HCT116 (cell line): Measurements from ENCODE around the gene SCN8A. TPM values are rescaled to one million over a fixed set of nuclear protein-coding genes. Genes with fewer than 3 reads are reported as not detected.

Experiments
- ATAC-seq: fragments of 200-7000 bp; cut with Tn5 transposase; 2 replicates; pipeline ENCODE4 v1.9.1; 2020; ENCODE audit warnings: mild to moderate bottlenecking, moderate library complexity
- BruUV-seq: library from RNA; stranded (reverse); fragments of 400-500 nt; replicated peaks from 2 replicates; lab custom pipeline; 2021; lab: Mats Ljungman, UMichigan
- CTCF ChIA-PET: fragments of 300-600 bp; sonication (Branson Sonifier 250); formaldehyde crosslinking; loops from one replicate; lab custom pipeline; 2021; ENCODE audit warnings: antibody characterized with exemption; lab: Charles Lee
- POLR2A ChIA-PET: fragments of 300-600, 350-600 bp; sonication (Branson Sonifier 250); formaldehyde crosslinking; loops from one replicate; lab custom pipeline; 2021; ENCODE audit warnings: antibody characterized with exemption; lab: Charles Lee
- RAD21 ChIA-PET, 2 experiments: fragments of 300-600 bp; sonication (Branson Sonifier 250); formaldehyde crosslinking; loops; one replicate each; lab custom pipeline; 2023; ENCODE audit warnings: low total read pairs in 2 of 2; ENCODE audit not compliant: uncharacterized antibody in 2 of 2, unreplicated experiment in 2 of 2, low non-redundant PET in 1 of 2; lab: Charles Lee
- DNase-seq: peaks from one replicate; pipeline ENCODE4 v3.0.0-alpha.2; 2010; ENCODE audit warnings: low read depth, low spot score
- H2AFZ ChIP-seq: fragments of 200-600 bp; shearing (Covaris generic), sonication (generic); 2 replicates; pipeline ENCODE4 v1.6.1; 2017; ENCODE audit warnings: low read depth, mixed run types, mixed read lengths, antibody characterized with exemption, low read length; ENCODE audit not compliant: poor library complexity, severe bottlenecking
- H3K27ac ChIP-seq: 2 replicates; pipeline ENCODE4 v1.5.1; 2012; ENCODE audit warnings: low read depth, low read length
- H3K27me3 ChIP-seq: fragments of 200-600 bp; sonication (generic); 2 replicates; pipeline ENCODE4 v1.6.1; 2016; ENCODE audit warnings: mixed run types, low read length, mixed read lengths; ENCODE audit not compliant: insufficient read depth
- H3K36me3 ChIP-seq, 2 experiments: fragments of 200-500 bp in 1 of 2; fragments of 200-600 bp in 1 of 2; sonication (Bioruptor generic) in 1 of 2; sonication (generic) in 1 of 2; 2 replicates each; pipeline versions ENCODE4 v1.5.1 to v1.6.1; 2014 to 2016; ENCODE audit warnings: low read length in 2 of 2, inconsistent platforms in 1 of 2, mixed read lengths in 1 of 2, mixed run types in 1 of 2; ENCODE audit not compliant: insufficient read depth in 2 of 2, control insufficient read depth in 1 of 2
- H3K4me1 ChIP-seq, 2 experiments: fragments of 200-600 bp in 1 of 2; sonication (generic) in 1 of 2; 2 replicates each; pipeline versions ENCODE4 v1.5.1 to v1.6.1; 2012 to 2017; ENCODE audit warnings: low read length in 2 of 2, inconsistent platforms in 1 of 2, mild to moderate bottlenecking in 1 of 2, mixed read lengths in 1 of 2, mixed run types in 1 of 2, moderate library complexity in 1 of 2; ENCODE audit not compliant: insufficient read depth in 2 of 2, control insufficient read depth in 1 of 2
- H3K4me2 ChIP-seq: fragments of 200-600 bp; sonication (generic); 2 replicates; pipeline ENCODE4 v1.6.1; 2017; ENCODE audit warnings: mixed run types, low read length, mixed read lengths
- H3K4me3 ChIP-seq, 2 experiments: fragments of 200-600 bp in 1 of 2; sonication (generic) in 1 of 2; replicated peaks in 1 of 2; 2 replicates each; pipeline ENCODE4 v1.5.1; 2011 to 2016; ENCODE audit warnings: low read length in 2 of 2, control low read depth in 1 of 2, low read depth in 1 of 2, mild to moderate bottlenecking in 1 of 2, mixed read lengths in 1 of 2, mixed run types in 1 of 2
- H3K79me2 ChIP-seq: fragments of 200-600 bp; sonication (generic); 2 replicates; pipeline ENCODE4 v1.6.1; 2017; ENCODE audit warnings: mild to moderate bottlenecking, mixed run types, low read length, moderate library complexity, mixed read lengths; ENCODE audit not compliant: insufficient read depth
- H3K9ac ChIP-seq: fragments of 200-600 bp; sonication (generic); 2 replicates; pipeline ENCODE4 v1.6.1; 2016; ENCODE audit warnings: low read length, mixed read lengths
- H3K9me2 ChIP-seq: fragments of 200-600 bp; sonication (generic), shearing (Covaris generic); 2 replicates; pipeline ENCODE4 v1.6.1; 2017; ENCODE audit warnings: mixed run types, mild to moderate bottlenecking, moderate library complexity; ENCODE audit not compliant: insufficient read depth
- H3K9me3 ChIP-seq, 2 experiments: fragments of 200-500 bp in 1 of 2; fragments of 200-600 bp in 1 of 2; sonication (Bioruptor generic) in 1 of 2; sonication (generic) in 1 of 2; 2 replicates each; pipeline ENCODE4 v1.6.1; 2014 to 2017; ENCODE audit warnings: low read length in 2 of 2, mixed read lengths in 2 of 2, inconsistent platforms in 1 of 2, low read depth in 1 of 2, mild to moderate bottlenecking in 1 of 2, mixed run types in 1 of 2, moderate library complexity in 1 of 2; ENCODE audit not compliant: control insufficient read depth in 1 of 2, insufficient read depth in 1 of 2
- H4K20me1 ChIP-seq: fragments of 200-600 bp; sonication (generic), shearing (Covaris generic); 2 replicates; pipeline ENCODE4 v1.6.1; 2017; ENCODE audit warnings: mixed run types, mild to moderate bottlenecking, moderate library complexity; ENCODE audit not compliant: insufficient read depth
- ATF3 ChIP-seq: IDR thresholded peaks from 2 replicates; pipeline ENCODE4 v1.6.1; 2012
- CTCF ChIP-seq, 3 experiments: fragments of 200-600 bp in 1 of 3; sonication (generic) in 1 of 3; IDR thresholded peaks in 2 of 3; conservative IDR thresholded peaks in 1 of 3; 2 replicates each; pipeline ENCODE4 v1.5.1; 2012 to 2017; ENCODE audit warnings: low read depth in 2 of 3, low read length in 2 of 3, antibody characterized with exemption in 1 of 3, borderline replicate concordance in 1 of 3, control low read depth in 1 of 3, mild to moderate bottlenecking in 1 of 3, mixed read lengths in 1 of 3, mixed run types in 1 of 3, moderate library complexity in 1 of 3; ENCODE audit not compliant: insufficient read depth in 1 of 3
- ELF1 ChIP-seq: IDR thresholded peaks from 2 replicates; pipeline ENCODE4 v1.6.1; 2012; ENCODE audit warnings: low read depth, borderline replicate concordance
- MAX ChIP-seq: IDR thresholded peaks from 2 replicates; pipeline ENCODE4 v1.6.1; 2012
- RAD21 ChIP-seq: IDR thresholded peaks from 2 replicates; pipeline ENCODE4 v1.6.1; 2012; ENCODE audit warnings: low read depth, mild to moderate bottlenecking
- SP1 ChIP-seq: IDR thresholded peaks from 2 replicates; pipeline ENCODE4 v1.6.1; 2012; ENCODE audit warnings: low read depth
- SRF ChIP-seq: IDR thresholded peaks from 2 replicates; pipeline ENCODE4 v1.6.1; 2012; ENCODE audit warnings: low read depth
- ZBTB33 ChIP-seq: IDR thresholded peaks from 2 replicates; pipeline ENCODE4 v1.6.1; 2011; ENCODE audit warnings: mild to moderate bottlenecking, low read length, moderate library complexity; ENCODE audit not compliant: insufficient replicate concordance; ENCODE audit errors: extremely low read depth
- intact Hi-C: fragments of 100-400 bp; cut with micrococcal nuclease; formaldehyde crosslinking; loops from 2 replicates; pipeline ENCODE4 v1.10.0; 2022
- total RNA-seq: library from RNA; stranded (reverse); gene quantifications from one replicate; pipeline ENCODE4 v1.2.1, GENCODE V29; 2021; ENCODE audit not compliant: unreplicated experiment

Gene SCN8A
- total RNA-seq, 1 experiment from 2014 or later: 7.1 TPM

GRCh38 chr12:51811203-51812202 lies 220.5 kb downstream of the SCN8A start (continued):
- TF ChIP-seq ZBTB33 (no peak), CTCF (IDR thresholded peaks at IDR 0.05 in 2 of 3, conservative IDR thresholded peaks at IDR 0.05 in 1 of 3; ENCODE audit: borderline replicate concordance in 1 of 3, insufficient read depth in 1 of 3, low read depth in 2 of 3, low read length in 2 of 3) (no peak), SRF (no peak), RAD21 (no peak), ATF3 (no peak), ELF1 (no peak)
- TF ChIP-seq, all 23 proteins: peak for 0

GRCh38 chr12:51812871-51813270 lies 221.8 kb downstream of the SCN8A start:
- H3K4me3 ChIP-seq: no peak overlapping the region
- DNase-seq (no peak), ATAC-seq (peak; percentile 23; the same call in 1 of the 2 replicates)
- H4K20me1 ChIP-seq: no peaks in the 10 kb centered on the region
- no peak overlapping the region for H3K9ac ChIP-seq
- no peaks in the 10 kb centered on the region for H3K79me2 ChIP-seq
- POLR2A ChIA-PET: no interaction called here
- RAD21 ChIA-PET: no interaction called here
- BruUV-seq: no TSS peak
- intact Hi-C loops: no loop called here
- no peaks in the 10 kb centered on the region for H3K36me3 ChIP-seq
- H3K4me2 ChIP-seq: no peak overlapping the region
- CTCF ChIA-PET: interaction anchor here (1.2 kb wide), 1 partner anchor 11 kb away, joined by 4 read pairs; no protein-coding TSS in a partner anchor
- peaks cover 0 to 11% of the 10 kb centered on the region in 2 experiments; a peak in 1 of 4 replicates for H3K4me1 ChIP-seq
- H3K9me2 ChIP-seq: no peaks in the 10 kb centered on the region
- TF ChIP-seq SP1: no peak
- TF ChIP-seq MAX: no peak
- TF ChIP-seq, all 23 proteins: peak for 0
- Histone ChIP-seq H3K27me3 (no peaks in the 10 kb centered on the region), H3K9me3 (no peaks in the 10 kb centered on the region), H3K27ac (no peak overlapping the region), H2AFZ (no peak overlapping the region)
